CD4-positive, alpha-beta T cell treated with Interleukin-15 for 1 hour (primary cell): ENCODE measurements around the gene PATJ.
"Not testable (repeated sequence)": the region's sequence is repeated elsewhere in the genome, so short reads cannot be mapped to it uniquely, and the experiment has no call there.

Source experiments
- DNase-seq: peaks from one replicate; pipeline ENCODE4 v3.0.0-alpha.2; 2020

The PATJ gene

DNA sequence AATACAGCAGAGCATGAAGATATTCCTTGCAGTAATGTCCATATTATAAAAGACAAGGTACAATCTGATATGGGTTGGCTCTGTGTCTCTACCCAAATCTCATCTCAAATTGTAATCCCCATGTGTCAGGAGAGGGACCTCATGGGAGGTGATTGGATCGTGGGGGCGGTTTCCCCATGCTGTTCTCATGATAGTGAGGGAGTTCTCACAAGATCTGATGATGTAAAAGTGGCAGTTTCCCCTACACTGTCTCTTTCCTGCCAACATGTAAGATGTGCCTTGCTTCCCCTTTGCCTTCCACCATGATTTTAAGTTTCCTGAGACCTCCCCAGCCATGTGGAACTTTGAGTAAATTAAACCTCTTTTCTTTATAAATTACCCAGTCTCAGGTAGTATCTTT, 152.0 kb downstream of the PATJ start:
- not testable (repeated sequence) for DNase-seq

DNA sequence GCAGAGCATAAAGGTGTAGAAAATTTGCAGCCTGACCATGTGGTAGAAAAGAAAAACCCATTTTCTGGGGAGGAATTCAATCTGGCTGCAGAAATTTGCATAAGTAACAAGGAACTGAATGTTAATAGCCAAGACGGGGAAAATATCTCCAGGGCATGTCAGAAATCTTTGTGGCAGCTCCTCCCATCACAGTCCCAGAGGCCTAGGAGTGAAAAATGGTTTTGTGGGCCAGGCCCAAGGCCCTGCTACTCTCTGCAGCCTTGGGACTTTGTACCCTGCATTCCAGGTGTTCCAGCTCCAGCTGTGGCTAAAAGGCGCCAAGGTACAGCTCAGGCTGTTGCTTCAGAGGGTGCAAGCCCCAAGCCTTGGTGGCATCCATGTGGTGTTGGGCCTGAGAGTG, 152.9 kb downstream of the PATJ start:
- no peak for DNase-seq

DNA sequence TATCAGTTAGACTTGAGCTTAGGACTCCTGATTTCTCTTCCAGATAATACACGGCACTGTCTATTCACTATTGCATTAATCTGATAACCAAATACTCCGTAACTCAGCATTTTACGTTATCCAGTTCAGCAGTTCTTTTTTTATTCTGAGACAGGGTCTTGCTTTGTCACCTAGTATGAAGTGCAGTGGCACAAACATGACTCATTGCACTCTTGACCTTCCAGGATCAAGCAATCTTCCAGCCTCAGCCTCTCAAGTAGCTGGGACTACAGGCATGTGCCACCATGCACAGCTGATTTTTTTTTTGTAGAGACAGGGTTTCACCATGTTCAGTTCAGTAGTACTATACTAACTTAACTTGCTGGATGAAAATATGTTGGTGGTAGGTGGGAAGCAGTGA, 156.4 kb downstream of the PATJ start:
- DNase-seq, result no peak

DNA sequence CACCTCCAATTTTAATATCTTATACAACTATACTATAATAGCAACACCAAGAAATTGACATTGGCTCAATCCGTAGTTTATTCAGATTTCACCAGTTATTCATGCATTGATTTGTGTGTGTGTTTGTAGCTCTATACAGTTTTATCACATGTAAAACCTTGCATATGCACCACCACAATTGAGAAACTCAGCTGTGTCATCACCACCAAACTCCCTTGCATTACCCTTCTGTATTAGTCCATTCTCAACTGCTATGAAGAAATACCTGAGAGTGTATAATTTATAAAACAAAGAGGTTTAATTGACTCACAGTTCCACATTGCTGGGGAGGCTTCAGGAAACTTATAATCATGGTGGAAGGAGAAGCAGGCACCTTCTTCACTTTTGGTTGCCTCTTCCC, 162.1 kb downstream of the PATJ start:
- no peak for DNase-seq

DNA sequence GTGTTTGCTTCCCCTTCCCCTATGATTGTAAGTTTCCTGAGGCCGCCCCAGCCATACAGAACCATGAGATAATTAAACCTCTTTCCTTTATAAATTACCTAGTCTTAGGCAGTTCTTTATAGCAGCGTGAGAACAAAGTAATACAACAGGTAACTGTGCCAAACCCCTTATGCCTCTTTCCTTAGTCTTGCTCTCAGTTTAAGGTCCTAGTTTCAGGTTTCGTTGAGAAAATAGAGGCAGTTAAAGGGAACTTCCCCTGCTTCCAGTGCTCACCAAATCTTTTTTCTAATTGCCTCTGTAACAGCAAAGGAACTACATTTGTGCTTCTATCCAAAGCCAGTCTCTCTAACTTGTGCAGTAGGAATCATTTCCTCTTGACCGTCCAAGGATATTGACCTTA, 164.8 kb downstream of the PATJ start:
- DNase-seq, result no peak

DNA sequence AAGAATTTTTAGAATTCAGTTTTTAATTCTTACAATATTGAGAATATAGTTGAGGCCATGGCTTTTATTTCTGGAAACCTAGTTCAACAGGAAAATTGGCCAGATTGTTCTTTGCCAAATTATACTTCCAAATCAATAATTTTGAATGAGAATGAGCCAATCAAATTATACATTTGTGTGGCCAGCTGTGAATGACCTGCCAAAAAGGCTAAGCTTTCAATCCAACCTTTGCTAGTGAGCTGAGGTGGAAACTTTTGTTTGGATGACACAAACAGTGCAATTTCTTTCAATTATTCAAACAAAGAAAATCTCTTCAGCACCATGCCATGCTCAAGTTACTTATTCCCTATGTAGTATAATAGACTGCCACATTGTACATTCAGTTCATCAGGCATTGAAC, 167.8 kb downstream of the PATJ start:
- DNase-seq, result no peak

DNA sequence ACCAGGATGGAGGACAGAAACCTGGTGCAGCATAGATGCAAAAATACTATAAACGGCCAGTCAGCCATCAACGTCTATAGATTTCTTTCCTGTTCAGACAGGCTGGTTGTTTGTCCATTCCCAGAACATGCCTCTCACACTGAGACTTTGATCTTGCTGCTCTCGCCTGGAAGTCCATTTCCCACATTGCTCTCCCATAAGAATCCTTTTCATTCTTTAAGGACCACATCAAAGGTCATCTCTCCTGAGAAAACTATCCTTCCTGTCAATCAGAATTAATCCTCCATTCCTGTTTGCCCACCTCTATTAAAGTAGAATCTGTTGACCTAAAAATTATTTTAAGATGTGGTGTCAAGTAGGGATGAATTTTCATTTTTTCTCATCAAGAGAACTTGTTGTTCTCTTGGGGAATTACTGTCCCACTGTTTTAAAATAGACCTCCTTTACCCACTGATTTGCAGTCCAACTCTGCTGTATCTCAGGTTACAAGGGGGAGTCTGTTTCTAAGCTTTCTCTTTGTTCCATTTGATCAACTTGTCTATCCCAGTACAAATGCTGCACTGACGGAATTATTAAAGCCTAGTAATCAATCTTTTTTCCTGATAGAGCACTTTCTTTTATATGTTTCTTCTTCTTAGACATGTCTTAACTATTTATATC, 172.7 kb downstream of the PATJ start:
- DNase-seq, result no peak

DNA sequence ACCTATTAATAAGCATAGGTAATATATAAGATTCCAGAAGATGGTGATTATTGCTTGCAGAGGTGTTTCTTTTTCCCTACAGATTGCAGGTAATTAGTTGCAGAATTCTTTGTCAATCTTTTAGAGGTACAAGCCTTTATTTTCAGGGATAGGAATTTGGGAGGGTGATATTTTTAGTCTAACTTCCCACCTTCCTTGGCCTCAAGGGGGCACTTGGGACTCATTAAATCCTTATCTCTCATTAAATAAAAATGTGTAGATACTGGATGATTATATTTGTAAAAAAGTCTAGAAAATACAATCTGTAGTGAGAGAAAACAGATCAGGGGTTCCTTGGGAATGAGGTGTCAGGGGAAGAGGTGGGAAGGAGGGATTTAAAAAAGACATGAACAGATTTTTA, 179.2 kb downstream of the PATJ start:
- DNase-seq, result no peak

DNA sequence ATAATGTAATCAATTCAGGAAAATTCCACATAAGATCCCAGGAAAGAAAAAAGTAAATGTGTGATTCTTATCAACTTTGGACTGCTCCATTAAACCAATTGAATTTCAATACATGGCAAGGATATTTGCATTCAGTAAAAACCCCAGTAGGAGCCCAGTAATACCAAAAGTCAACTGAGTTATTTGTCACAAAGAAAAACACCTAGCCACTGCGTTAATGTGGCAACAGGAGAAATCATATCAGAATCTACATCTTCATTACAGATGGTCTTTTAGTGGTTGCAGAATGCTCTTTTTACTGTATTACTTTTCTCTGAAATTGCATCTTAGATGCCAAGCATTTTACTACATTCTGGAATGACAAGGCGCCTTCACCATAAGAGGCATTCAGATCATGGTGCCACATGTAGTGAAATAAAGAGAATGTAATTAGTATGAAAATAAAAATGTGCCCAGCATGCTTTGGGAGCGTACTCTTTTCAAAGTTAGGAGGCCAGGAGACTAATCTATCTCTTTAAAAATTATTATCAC, 180.7 kb downstream of the PATJ start:
- DNase-seq, result no peak

DNA sequence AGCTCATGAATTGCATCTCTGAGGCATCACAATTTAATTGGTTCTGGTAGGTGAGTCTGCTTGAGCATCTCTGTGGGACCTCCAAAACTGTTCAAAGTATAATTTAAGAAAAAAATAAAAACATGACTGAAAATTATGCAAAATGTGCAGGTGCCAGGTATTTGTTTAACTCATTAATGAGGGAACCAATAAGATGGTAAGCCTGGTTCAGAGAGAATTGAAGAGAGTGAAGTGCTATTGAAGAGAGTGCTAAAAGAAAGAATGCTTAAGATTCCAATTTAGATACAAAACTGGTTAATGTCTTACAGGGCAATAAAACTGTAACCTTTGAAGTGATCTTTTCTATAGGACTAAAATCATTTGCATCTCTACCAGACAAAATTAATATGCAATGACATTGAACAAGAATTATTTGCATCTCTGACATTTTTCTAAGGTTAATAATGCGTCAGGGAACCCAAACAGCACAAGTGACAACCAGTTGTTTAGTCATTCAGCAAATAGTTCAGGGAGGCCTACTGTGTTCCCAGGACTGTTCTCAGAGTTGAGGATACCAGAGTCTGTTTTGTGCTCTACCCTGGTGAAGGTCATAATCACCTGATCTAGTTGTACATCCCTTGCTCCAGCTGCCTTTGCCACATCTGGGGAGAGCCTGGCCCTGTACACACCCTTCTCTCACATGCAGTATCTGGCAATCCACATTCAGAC, 183.5 kb downstream of the PATJ start:
- DNase-seq, result no peak

DNA sequence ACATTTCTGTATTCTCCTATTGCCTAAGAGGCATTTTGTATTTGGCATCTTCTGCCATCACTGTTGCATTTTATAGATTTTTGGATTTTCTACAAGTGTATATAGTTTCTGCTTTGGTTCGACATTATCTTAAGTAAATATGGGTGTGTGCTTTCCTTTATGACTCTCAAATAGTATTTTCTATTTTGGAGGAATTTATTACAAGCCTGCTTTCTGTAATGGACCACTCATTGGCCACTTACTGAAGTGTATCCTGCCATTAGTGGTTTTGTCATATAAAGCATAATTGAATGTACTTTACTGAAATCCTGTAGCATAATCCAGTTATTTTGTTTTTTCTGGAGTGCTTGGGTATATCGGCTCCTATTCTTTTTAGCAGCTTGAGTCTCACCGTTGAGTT, 184.3 kb downstream of the PATJ start:
- no peak for DNase-seq

DNA sequence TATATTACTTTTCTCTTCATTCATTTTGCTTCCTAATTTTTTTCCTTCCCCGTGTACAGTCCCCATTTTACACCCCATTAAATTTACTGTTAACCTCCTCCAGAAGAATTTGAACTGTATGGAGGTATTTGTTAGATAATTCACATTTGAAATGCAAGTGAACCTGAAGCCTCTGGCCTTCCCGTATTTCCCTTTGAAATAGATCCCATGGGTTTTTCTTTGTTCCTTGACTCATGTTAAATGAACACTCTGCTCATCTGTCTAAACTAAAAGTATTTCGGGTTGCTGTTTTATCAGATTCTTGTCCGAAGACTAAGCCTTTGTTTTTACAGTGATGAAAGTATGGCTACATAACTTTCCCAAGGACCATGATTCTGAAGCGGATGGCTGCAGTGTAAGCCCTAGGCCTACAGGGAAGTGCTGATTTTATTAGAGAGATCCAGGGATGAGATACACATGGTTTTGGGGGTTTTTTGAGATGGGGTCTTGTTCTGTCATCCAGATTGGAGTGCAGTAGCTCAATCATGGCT, 187.9 kb downstream of the PATJ start:
- DNase-seq, result no peak

DNA sequence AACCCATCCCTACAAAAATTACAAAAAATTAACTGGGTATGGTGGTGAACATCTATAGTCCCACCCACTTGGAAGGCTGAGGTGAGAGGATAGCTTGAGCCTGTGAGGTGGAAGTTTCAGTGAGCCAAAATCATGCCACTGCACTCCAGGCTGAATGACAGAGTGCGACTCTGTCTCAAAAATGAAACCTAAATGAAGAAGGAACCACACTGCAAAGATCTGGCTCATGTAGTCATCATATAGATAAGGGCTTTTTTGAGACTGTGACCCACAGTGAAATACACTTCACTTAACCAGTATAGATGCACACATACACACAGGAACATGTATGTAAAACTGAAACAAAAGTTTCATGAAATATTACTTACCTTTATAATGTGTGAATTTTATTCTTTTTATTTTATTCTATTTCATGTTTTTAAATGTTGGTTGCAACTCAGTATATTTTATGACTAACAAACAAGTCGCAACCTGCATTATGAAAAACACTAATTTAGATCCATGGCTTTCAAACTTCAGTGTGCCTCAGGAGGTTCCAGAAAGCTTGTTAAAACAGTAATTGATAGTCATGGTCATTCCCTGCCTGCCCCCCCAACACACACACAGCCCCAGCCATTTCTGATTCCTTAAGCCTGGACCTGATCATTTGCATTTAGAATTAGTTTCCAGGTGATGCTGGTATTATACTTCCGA, 189.5 kb downstream of the PATJ start:
- no peak for DNase-seq

DNA sequence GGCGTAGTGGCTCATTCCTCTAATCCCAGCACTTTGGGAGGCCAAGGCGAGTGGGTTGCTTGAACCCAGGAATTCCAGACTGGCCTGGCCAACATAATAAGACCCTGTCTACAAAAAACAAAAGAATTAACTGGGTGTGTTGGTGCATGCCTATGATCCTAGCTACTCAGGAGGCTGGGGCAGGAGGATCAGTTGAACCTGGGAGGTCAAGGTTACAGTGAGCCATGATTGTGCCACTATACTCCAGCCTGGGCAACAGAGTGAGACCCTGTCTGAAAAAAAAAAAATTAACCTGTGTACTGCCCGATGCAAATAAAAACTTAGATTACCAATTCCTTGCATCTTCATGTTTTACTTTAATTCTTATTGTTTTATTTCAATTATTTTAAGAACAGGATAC, 193.2 kb downstream of the PATJ start:
- DNase-seq, result no peak

DNA sequence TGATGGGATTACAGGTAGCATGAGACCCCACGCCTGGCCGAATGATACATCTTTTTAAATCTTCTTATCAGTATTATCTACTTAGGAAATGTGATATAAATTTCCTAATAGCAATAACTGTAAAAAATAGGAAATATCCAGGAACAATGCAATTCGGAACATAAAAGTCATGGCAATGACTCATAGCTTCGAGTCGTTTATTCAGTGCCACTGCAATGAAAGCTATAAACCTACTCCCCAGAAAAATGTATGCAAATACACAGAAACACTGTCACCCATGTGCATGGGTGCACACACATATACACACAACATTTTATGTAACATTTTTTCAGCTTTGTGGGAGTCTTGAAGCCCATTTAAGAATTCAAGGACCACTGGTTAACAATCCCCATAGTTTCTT, 194.6 kb downstream of the PATJ start:
- no peak for DNase-seq

DNA sequence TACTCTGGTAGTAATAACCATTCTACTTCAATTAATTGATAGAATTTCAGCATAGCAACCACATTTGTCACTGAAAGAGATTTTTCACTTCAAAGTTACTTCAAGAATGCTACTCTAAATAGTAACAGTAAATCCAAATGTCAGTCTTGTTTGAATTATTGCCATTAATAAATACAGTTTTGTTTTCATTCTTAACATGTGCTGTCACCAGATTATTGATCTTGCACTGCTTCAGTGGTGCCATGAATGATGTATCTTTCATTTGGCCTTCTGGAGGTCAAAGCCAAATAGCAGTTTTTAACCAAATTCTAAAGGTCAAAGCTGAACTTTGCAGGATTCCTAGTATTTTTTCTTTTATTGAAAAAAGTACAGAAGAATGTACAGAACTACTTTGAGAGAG, 199.5 kb downstream of the PATJ start:
- no peak for DNase-seq

DNA sequence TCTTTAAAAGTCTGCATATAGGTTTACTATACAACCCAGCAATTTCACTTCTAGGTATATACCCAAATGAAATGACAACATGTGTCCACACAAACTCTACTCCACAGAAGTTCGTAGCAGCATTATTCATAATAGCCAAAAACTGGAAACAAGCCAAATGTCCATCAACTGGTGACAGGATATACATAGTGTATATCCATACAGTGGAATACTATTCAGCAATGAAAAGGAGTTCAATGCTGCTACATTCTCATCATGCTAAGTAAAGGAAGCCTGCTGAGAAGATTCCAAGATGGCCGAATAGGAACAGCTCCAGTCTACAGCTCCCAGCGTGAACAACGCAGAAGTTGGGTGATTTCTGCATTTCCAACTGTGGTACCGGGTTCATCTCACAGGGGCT, 200.6 kb downstream of the PATJ start:
- DNase-seq, result no peak

DNA sequence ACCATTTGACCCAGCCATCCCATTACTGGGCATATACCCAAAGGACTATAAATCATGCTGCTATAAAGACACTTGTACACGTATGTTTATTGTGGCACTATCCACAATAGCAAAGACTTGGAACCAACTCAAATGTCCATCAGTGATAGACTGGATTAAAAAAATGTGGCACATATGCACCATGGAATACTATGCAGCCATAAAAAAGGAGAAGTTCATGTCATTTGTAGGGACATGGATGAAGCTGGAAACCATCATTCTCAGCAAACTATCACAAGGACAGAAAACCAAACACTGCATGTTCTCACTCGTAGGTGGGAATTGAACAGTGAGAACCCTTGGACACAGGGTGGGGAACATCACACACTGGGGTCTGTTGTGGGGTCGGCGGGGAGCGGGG, 206.4 kb downstream of the PATJ start:
- DNase-seq, result not testable (repeated sequence)

DNA sequence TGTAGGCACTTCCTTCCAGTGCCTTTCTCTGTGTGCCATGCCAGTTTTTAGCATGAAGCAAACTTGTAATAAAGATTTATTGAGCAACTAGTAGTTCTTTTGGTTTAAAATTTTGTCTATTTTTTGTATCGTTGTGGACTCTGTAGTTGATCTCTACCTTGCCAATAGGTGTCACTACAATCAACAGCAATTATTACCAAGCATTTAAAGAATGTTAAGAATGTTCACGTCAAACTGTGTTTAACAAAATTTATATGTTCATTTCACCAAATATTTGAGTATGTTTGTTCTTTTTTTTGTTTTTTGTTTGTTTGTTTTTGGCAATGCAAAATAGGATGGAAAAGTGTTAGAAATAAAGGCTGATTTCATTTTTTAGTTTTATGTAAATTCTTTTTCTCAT, 208.1 kb downstream of the PATJ start:
- no peak for DNase-seq

DNA sequence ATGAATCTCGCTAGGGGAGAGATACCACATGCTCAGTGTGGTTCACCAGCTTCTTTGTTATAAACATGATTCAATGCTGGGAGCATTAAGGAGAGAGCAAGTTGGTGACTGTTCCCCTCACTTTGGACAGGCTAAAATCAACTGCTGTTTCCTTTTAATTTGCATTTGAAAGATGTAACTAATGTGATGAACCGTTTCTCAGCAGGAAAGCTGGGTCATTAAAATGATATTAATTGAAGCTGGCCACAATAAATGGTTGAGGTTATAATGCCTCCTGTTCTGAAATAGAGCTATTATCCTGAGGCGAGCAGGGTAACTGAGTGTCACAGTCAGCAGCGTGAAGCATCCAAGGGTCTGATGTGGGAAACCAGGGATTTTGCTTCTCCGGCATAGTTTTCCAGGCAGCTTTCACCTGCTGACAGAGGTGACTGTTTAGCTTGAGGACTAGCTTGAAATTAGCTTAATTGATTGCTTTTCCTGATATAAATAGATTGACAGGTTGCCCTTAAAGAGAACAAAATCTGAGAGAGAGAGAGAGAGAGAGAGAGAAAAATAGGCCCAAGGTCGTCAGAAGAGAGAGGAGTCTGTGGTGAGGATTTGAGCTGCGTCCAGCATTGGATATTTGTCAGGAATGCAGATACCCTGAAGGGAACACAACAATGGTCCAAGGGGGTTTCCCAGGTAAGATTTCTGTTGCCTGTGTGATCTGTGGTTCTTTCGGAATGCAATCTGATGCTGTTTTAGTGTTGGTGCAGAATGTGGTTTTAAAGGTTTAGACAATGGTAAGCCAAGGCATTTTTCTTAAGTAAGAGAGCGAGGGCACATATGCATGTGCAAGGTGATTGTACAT, 209.7 kb downstream of the PATJ start:
- no peak for DNase-seq

DNA sequence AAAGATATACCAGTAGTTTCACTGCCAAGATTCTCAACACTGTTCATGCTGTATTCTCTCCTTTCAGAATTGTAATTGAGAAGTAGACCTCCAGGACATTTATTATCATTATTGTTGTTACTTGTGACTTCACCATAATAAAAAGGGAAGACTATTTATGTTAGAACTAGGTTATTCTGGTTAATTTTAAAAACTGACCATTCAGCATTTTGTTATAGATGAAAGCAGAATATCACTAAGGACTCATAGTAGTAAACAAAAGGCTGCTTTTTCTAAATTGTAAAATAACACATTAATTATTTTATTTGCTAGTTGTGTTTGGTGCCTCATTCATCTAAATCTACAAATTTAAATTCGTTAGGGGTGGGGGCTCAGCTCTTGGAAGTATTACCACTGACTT, 210.4 kb downstream of the PATJ start:
- no peak for DNase-seq

DNA sequence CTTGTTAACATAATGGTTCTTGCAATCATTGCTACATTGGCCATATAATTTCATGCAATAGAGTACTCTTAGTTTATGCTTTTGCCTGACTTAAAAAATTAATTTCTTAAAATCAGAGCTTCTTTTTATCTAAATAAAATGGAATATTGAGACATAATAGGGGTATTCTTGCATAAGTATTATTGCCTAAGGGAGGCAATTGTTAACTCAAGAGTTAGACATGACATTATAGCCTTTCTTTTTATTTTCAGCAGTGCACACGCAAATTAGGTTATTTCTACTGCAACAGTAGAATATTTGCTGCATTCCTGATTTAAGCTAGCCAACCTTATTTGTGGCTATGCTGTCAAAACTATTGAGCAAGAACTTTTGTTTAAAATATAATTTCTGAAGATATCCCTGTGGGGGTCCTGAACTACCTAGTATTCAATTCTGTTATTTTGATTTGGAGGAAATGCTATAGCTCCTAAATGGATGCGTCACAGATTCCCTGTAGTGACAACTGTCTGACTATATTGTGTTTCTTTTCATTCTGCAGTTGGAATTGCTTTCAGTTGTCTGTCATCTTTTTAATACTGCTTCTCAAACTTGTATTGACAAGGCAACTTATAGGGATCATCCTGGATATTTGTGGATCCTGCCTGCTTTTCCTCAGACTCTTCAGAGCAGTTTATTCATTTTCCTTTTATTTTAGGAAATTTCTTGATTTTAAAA, 211.0 kb downstream of the PATJ start:
- no peak for DNase-seq
